ENCODE data around the gene EIF3F.

EIF3F gene

GRCh38 chr11:7949934-7950333, 37.2 kb upstream of the EIF3F start:
- Histone ChIP-seq H3K36me3 (ENCODE audit: control insufficient read depth in 1 of 2, insufficient read depth in 2 of 2, low read depth in 1 of 2, low read length in 2 of 2) (no peaks in the 10 kb centered on the region), H3K9ac (ENCODE audit: low read length) (no peak overlapping the region), H4K91ac (ENCODE audit: low read length) (no peak overlapping the region), H3K4me2 (ENCODE audit: low read length, poor library complexity, severe bottlenecking) (no peak overlapping the region), H3K14ac (ENCODE audit: low read length in 2 of 2) (no peak overlapping the region), H3K9me3 (ENCODE audit: control insufficient read depth, low read length) (peaks cover 4% of the 10 kb centered on the region), H2BK120ac (ENCODE audit: low read depth, low read length) (no peak overlapping the region), H2AK5ac (ENCODE audit: low read length, severe bottlenecking) (no peak overlapping the region), H3K4ac (ENCODE audit: low read depth in 1 of 2, low read length in 2 of 2) (no peak overlapping the region), H4K8ac (ENCODE audit: low read length) (no peak overlapping the region), H3K27ac (ENCODE audit: low read length, poor library complexity, severe bottlenecking) (no peak overlapping the region), H3K79me1 (replicated peaks; ENCODE audit: low read length, poor library complexity, severe bottlenecking) (no peaks in the 10 kb centered on the region), H3K18ac (ENCODE audit: low read depth in 1 of 2, low read length in 2 of 2) (no peak overlapping the region), H2BK5ac (ENCODE audit: low read depth, low read length, poor library complexity, severe bottlenecking) (no peak overlapping the region), H3K27me3 (ENCODE audit: control insufficient read depth in 1 of 2, insufficient read depth in 1 of 2, low read length in 2 of 2) (peaks cover 8 to 14% of the 10 kb centered on the region in 2 experiments), H2AFZ (ENCODE audit: low read depth, low read length) (no peak overlapping the region), H3K4me3 (ENCODE audit: insufficient read depth in 1 of 2, low read depth in 1 of 2, low read length in 2 of 2) (no peak overlapping the region), H3K4me1 (ENCODE audit: control insufficient read depth, insufficient read depth, low read depth, low read length) (no peaks in the 10 kb centered on the region), H3K23ac (ENCODE audit: low read length in 2 of 2) (no peak overlapping the region), H2BK12ac (ENCODE audit: low read length in 2 of 2) (no peak overlapping the region), H2BK15ac (ENCODE audit: low read depth, poor library complexity, severe bottlenecking) (no peak overlapping the region)
- DNase-seq, result no peak
- no CpG with 5 or more reads among the region's 1 CpG for WGBS

- no peak overlapping the region for H2BK120ac ChIP-seq (ENCODE audit: low read depth, low read length)
- H3K4me1 ChIP-seq (ENCODE audit: control insufficient read depth, insufficient read depth, low read depth, low read length), result no peaks in the 10 kb centered on the region
- no peak overlapping the region for H4K8ac ChIP-seq (ENCODE audit: low read length)
- H3K36me3 ChIP-seq (ENCODE audit: control insufficient read depth in 1 of 2, insufficient read depth in 2 of 2, low read depth in 1 of 2, low read length in 2 of 2), result no peaks in the 10 kb centered on the region
- no peak overlapping the region for H3K23ac ChIP-seq (ENCODE audit: low read length in 2 of 2)
- no peak overlapping the region for H3K18ac ChIP-seq (ENCODE audit: low read depth in 1 of 2, low read length in 2 of 2)
- no CpG with 5 or more reads among the region's 1 CpG for WGBS
- H3K27me3 ChIP-seq (ENCODE audit: control insufficient read depth in 1 of 2, insufficient read depth in 1 of 2, low read length in 2 of 2), result no peaks in the 10 kb centered on the region
- H2BK5ac ChIP-seq (ENCODE audit: low read depth, low read length, poor library complexity, severe bottlenecking), result no peak overlapping the region
- H3K9ac ChIP-seq (ENCODE audit: low read length), result no peak overlapping the region
- H3K4ac ChIP-seq (ENCODE audit: low read depth in 1 of 2, low read length in 2 of 2), result no peak overlapping the region
- H3K4me3 ChIP-seq (ENCODE audit: insufficient read depth in 1 of 2, low read depth in 1 of 2, low read length in 2 of 2), result no peak overlapping the region
- H2BK12ac ChIP-seq (ENCODE audit: low read length in 2 of 2), result no peak overlapping the region
- no peak overlapping the region for H3K27ac ChIP-seq (ENCODE audit: low read length, poor library complexity, severe bottlenecking)
- H4K91ac ChIP-seq (ENCODE audit: low read length), result no peak overlapping the region
- H3K79me1 ChIP-seq (replicated peaks; ENCODE audit: low read length, poor library complexity, severe bottlenecking), result no peaks in the 10 kb centered on the region
- H3K14ac ChIP-seq (ENCODE audit: low read length in 2 of 2), result no peak overlapping the region
- H2AK5ac ChIP-seq (ENCODE audit: low read length, severe bottlenecking), result no peak overlapping the region
- no peak overlapping the region for H2BK15ac ChIP-seq (ENCODE audit: low read depth, poor library complexity, severe bottlenecking)
- H3K9me3 ChIP-seq (ENCODE audit: control insufficient read depth, low read length), result no peaks in the 10 kb centered on the region
- no peak overlapping the region for H2AFZ ChIP-seq (ENCODE audit: low read depth, low read length)
- no peak for DNase-seq
- no peak overlapping the region for H3K4me2 ChIP-seq (ENCODE audit: low read length, poor library complexity, severe bottlenecking)
Measured at GRCh38 chr11:7955191-7955590, 31.9 kb upstream of the EIF3F start.

GRCh38 chr11:7964261-7964660, 22.9 kb upstream of the EIF3F start:
- Histone ChIP-seq H4K91ac (ENCODE audit: low read length) (no peak overlapping the region), H2BK15ac (ENCODE audit: low read depth, poor library complexity, severe bottlenecking) (no peak overlapping the region), H3K14ac (ENCODE audit: low read length in 2 of 2) (no peak overlapping the region), H3K36me3 (ENCODE audit: control insufficient read depth in 1 of 2, insufficient read depth in 2 of 2, low read depth in 1 of 2, low read length in 2 of 2) (no peaks in the 10 kb centered on the region), H3K4ac (ENCODE audit: low read depth in 1 of 2, low read length in 2 of 2) (no peak overlapping the region), H2BK120ac (ENCODE audit: low read depth, low read length) (no peak overlapping the region), H3K27me3 (ENCODE audit: control insufficient read depth in 1 of 2, insufficient read depth in 1 of 2, low read length in 2 of 2) (peaks cover 0 to 5% of the 10 kb centered on the region in 2 experiments), H2BK5ac (ENCODE audit: low read depth, low read length, poor library complexity, severe bottlenecking) (no peak overlapping the region), H3K4me2 (ENCODE audit: low read length, poor library complexity, severe bottlenecking) (no peak overlapping the region), H3K4me1 (ENCODE audit: control insufficient read depth, insufficient read depth, low read depth, low read length) (peaks cover 3% of the 10 kb centered on the region), H2BK12ac (ENCODE audit: low read length in 2 of 2) (no peak overlapping the region), H3K18ac (ENCODE audit: low read depth in 1 of 2, low read length in 2 of 2) (no peak overlapping the region), H4K8ac (ENCODE audit: low read length) (no peak overlapping the region), H3K9me3 (ENCODE audit: control insufficient read depth, low read length) (no peaks in the 10 kb centered on the region), H2AK5ac (ENCODE audit: low read length, severe bottlenecking) (no peak overlapping the region), H3K27ac (ENCODE audit: low read length, poor library complexity, severe bottlenecking) (no peak overlapping the region), H2AFZ (ENCODE audit: low read depth, low read length) (no peak overlapping the region), H3K4me3 (ENCODE audit: insufficient read depth in 1 of 2, low read depth in 1 of 2, low read length in 2 of 2) (no peak overlapping the region), H3K9ac (ENCODE audit: low read length) (peak overlapping the region; percentile 82), H3K23ac (ENCODE audit: low read length in 2 of 2) (no peak overlapping the region), H3K79me1 (replicated peaks; ENCODE audit: low read length, poor library complexity, severe bottlenecking) (no peaks in the 10 kb centered on the region)
- whole genome bisulfite sequencing, result 94% methylated on average over 3 of the region's 3 CpGs
- DNase-seq, result no peak

GRCh38 chr11:7964873-7965272, 22.3 kb upstream of the EIF3F start:
- peak overlapping the region in 1 of 2 experiments; percentile 28 for H3K4me3 ChIP-seq (ENCODE audit: insufficient read depth in 1 of 2, low read depth in 1 of 2, low read length in 2 of 2)

More at GRCh38 chr11:7964873-7965272, 22.3 kb upstream of the EIF3F start:
- H3K23ac ChIP-seq (ENCODE audit: low read length in 2 of 2), result no peak overlapping the region
- H3K27me3 ChIP-seq (ENCODE audit: control insufficient read depth in 1 of 2, insufficient read depth in 1 of 2, low read length in 2 of 2), result peaks cover 0 to 5% of the 10 kb centered on the region in 2 experiments
- H3K9me3 ChIP-seq (ENCODE audit: control insufficient read depth, low read length), result no peaks in the 10 kb centered on the region
- H2BK15ac ChIP-seq (ENCODE audit: low read depth, poor library complexity, severe bottlenecking), result no peak overlapping the region
- H3K4me1 ChIP-seq (ENCODE audit: control insufficient read depth, insufficient read depth, low read depth, low read length), result peaks cover 3% of the 10 kb centered on the region
- H4K8ac ChIP-seq (ENCODE audit: low read length), result no peak overlapping the region
- no peak overlapping the region for H3K4me2 ChIP-seq (ENCODE audit: low read length, poor library complexity, severe bottlenecking)
- peak; percentile 5 for DNase-seq
- no peak overlapping the region for H2BK12ac ChIP-seq (ENCODE audit: low read length in 2 of 2)
- no peak overlapping the region for H2AFZ ChIP-seq (ENCODE audit: low read depth, low read length)
- H2AK5ac ChIP-seq (ENCODE audit: low read length, severe bottlenecking), result no peak overlapping the region
- no peak overlapping the region for H3K27ac ChIP-seq (ENCODE audit: low read length, poor library complexity, severe bottlenecking)
- H2BK5ac ChIP-seq (ENCODE audit: low read depth, low read length, poor library complexity, severe bottlenecking), result no peak overlapping the region
- H2BK120ac ChIP-seq (ENCODE audit: low read depth, low read length), result no peak overlapping the region
- H3K4ac ChIP-seq (ENCODE audit: low read depth in 1 of 2, low read length in 2 of 2), result no peak overlapping the region
- no peaks in the 10 kb centered on the region for H3K79me1 ChIP-seq (replicated peaks; ENCODE audit: low read length, poor library complexity, severe bottlenecking)
- no peak overlapping the region for H3K18ac ChIP-seq (ENCODE audit: low read depth in 1 of 2, low read length in 2 of 2)
- H3K36me3 ChIP-seq (ENCODE audit: control insufficient read depth in 1 of 2, insufficient read depth in 2 of 2, low read depth in 1 of 2, low read length in 2 of 2), result no peaks in the 10 kb centered on the region
- no peak overlapping the region for H3K14ac ChIP-seq (ENCODE audit: low read length in 2 of 2)
- peak overlapping the region; percentile 82 for H3K9ac ChIP-seq (ENCODE audit: low read length)
- H4K91ac ChIP-seq (ENCODE audit: low read length), result no peak overlapping the region
